SK-N-SH (cell line): ENCODE results near the gene CTSA. TPM values are rescaled to one million over a fixed set of nuclear protein-coding genes. Genes with fewer than 3 reads are reported as not detected.

Source experiments
- CTCF ChIA-PET: fragments of 300-600, 350-600 bp; formaldehyde crosslinking; extraction: SDS; loops from one replicate; lab custom pipeline; 2021; lab: Yijun Ruan, JAX
- POLR2A ChIA-PET: fragments of 350-600 bp; sonication (Branson Sonifier 250); formaldehyde crosslinking; extraction: SDS; loops from one replicate; lab custom pipeline; 2020; ENCODE audit warnings: antibody characterized with exemption, inconsistent platforms; lab: Yijun Ruan, JAX
- DNase-seq: peaks from one replicate; pipeline ENCODE4 v3.0.0; 2012
- H2AFZ ChIP-seq: fragments of 200-600 bp; sonication (generic); 2 replicates; pipeline ENCODE4 v1.8.1; 2016; ENCODE audit warnings: antibody characterized with exemption, mild to moderate bottlenecking, low read depth
- H3F3A ChIP-seq: fragments of 200-600 bp; sonication (generic); replicated peaks from 2 replicates; pipeline ENCODE3; 2016; ENCODE audit warnings: antibody characterized with exemption, mild to moderate bottlenecking; ENCODE audit not compliant: insufficient read depth
- H3K27ac ChIP-seq, 2 experiments: fragments of 200-500 bp in 1 of 2; fragments of 200-600 bp in 1 of 2; sonication (Bioruptor generic) in 1 of 2; sonication (generic), shearing (Covaris generic) in 1 of 2; 2 replicates each; pipeline versions ENCODE4 v1.5.1 to v1.6.1; 2014 to 2016; ENCODE audit warnings: low read depth in 2 of 2, inconsistent platforms in 1 of 2, low read length in 1 of 2, mild to moderate bottlenecking in 1 of 2, mixed read lengths in 1 of 2
- H3K27me3 ChIP-seq: fragments of 200-600 bp; sonication (generic), shearing (Covaris generic); 2 replicates; pipeline ENCODE4 v1.6.1; 2016; ENCODE audit warnings: mixed run types; ENCODE audit not compliant: insufficient read depth
- H3K36me3 ChIP-seq, 2 experiments: fragments of 200-500 bp in 1 of 2; fragments of 200-600 bp in 1 of 2; sonication (Bioruptor generic) in 1 of 2; sonication (generic) in 1 of 2; replicated peaks in 1 of 2; 2 replicates each; pipeline versions ENCODE3 to v1.5.1; 2014 to 2016; ENCODE audit warnings: low read length in 1 of 2, mild to moderate bottlenecking in 1 of 2; ENCODE audit not compliant: insufficient read depth in 2 of 2, control insufficient read depth in 1 of 2
- H3K4me1 ChIP-seq, 2 experiments: fragments of 200-500 bp in 1 of 2; fragments of 200-600 bp in 1 of 2; sonication (Bioruptor generic) in 1 of 2; sonication (generic), shearing (Covaris generic) in 1 of 2; 2 replicates each; pipeline versions ENCODE4 v1.5.1 to v1.6.1; 2014 to 2016; ENCODE audit warnings: low read depth in 1 of 2, low read length in 1 of 2, mixed run types in 1 of 2; ENCODE audit not compliant: insufficient read depth in 2 of 2, control insufficient read depth in 1 of 2
- H3K4me2 ChIP-seq: fragments of 200-600 bp; sonication (generic), shearing (Covaris generic); 2 replicates; pipeline ENCODE4 v1.6.1; 2017; ENCODE audit warnings: mixed run types
- H3K4me3 ChIP-seq, 2 experiments: fragments of 200-500 bp in 1 of 2; fragments of 200-600 bp in 1 of 2; sonication (Bioruptor generic) in 1 of 2; sonication (generic), shearing (Covaris generic) in 1 of 2; 2 replicates each; pipeline versions ENCODE4 v1.5.1 to v1.8.1; 2014 to 2016; ENCODE audit warnings: low read depth in 2 of 2, inconsistent platforms in 1 of 2, low read length in 1 of 2, mild to moderate bottlenecking in 1 of 2, mixed read lengths in 1 of 2, moderate library complexity in 1 of 2
- H3K79me2 ChIP-seq: fragments of 200-600 bp; sonication (generic); 2 replicates; pipeline ENCODE4 v1.8.1; 2017; ENCODE audit warnings: mild to moderate bottlenecking; ENCODE audit not compliant: insufficient read depth
- H3K9ac ChIP-seq: fragments of 200-600 bp; sonication (generic); 2 replicates; pipeline ENCODE4 v1.6.1; 2017; ENCODE audit warnings: mixed run types
- H3K9me2 ChIP-seq: fragments of 200-600 bp; sonication (generic); 2 replicates; pipeline ENCODE4 v1.6.1; 2017; ENCODE audit warnings: mixed run types
- H3K9me3 ChIP-seq: fragments of 200-600 bp; sonication (generic); 2 replicates; pipeline ENCODE4 v1.6.1; 2017; ENCODE audit warnings: mixed run types, mild to moderate bottlenecking, moderate library complexity
- H4K20me1 ChIP-seq: fragments of 200-600 bp; sonication (generic); 2 replicates; pipeline ENCODE4 v1.6.1; 2017; ENCODE audit warnings: mild to moderate bottlenecking, mixed run types; ENCODE audit not compliant: insufficient read depth
- ELF1 ChIP-seq: IDR thresholded peaks from 2 replicates; pipeline ENCODE4 v1.4.0; 2012
- EP300 ChIP-seq, 2 experiments: IDR thresholded peaks; 2 replicates each; pipeline versions ENCODE4 v1.4.0 to v1.6.1; 2012; ENCODE audit warnings: borderline replicate concordance in 1 of 2, low read depth in 1 of 2, low read length in 1 of 2
- IRF3 ChIP-seq: fragments of 150-350 bp; IDR thresholded peaks from 2 replicates; pipeline ENCODE4 v1.6.1; 2016; ENCODE audit warnings: mild to moderate bottlenecking, low read depth, low read length
- NFIC ChIP-seq: IDR thresholded peaks from 2 replicates; pipeline ENCODE4 v1.4.0; 2012; ENCODE audit warnings: borderline replicate concordance
- NRF1 ChIP-seq: IDR thresholded peaks from 2 replicates; pipeline ENCODE4 v1.6.1; 2012; ENCODE audit warnings: low read depth, mild to moderate bottlenecking, low read length
- POLR2AphosphoS5 ChIP-seq: IDR thresholded peaks from 2 replicates; pipeline ENCODE4 v1.6.1; 2012; ENCODE audit warnings: low read depth, low read length
- RAD21 ChIP-seq: IDR thresholded peaks from 2 replicates; pipeline ENCODE4 v1.6.1; 2012; ENCODE audit warnings: mild to moderate bottlenecking, low read length
- RCOR1 ChIP-seq: fragments of 150-350 bp; IDR thresholded peaks from 2 replicates; pipeline ENCODE4 v1.6.1; 2017; ENCODE audit warnings: antibody characterized with exemption, low read length
- REST ChIP-seq: IDR thresholded peaks from 2 replicates; pipeline ENCODE4 v1.6.1; 2012; ENCODE audit warnings: mild to moderate bottlenecking, low read depth, low read length, moderate library complexity
- RFX5 ChIP-seq: IDR thresholded peaks from 2 replicates; pipeline ENCODE4 v1.6.1; 2012; ENCODE audit warnings: mild to moderate bottlenecking, improper control_type of control experiment, low read length
- RXRA ChIP-seq: IDR thresholded peaks from 2 replicates; pipeline ENCODE4 v1.4.0; 2012; ENCODE audit warnings: low read depth, mild to moderate bottlenecking, borderline replicate concordance
- SMC3 ChIP-seq: IDR thresholded peaks from 2 replicates; pipeline ENCODE4 v1.6.1; 2012; ENCODE audit warnings: low read depth, low read length, improper control_type of control experiment
- TAF1 ChIP-seq: IDR thresholded peaks from 2 replicates; pipeline ENCODE4 v1.6.1; 2012; ENCODE audit warnings: low read depth, mild to moderate bottlenecking, low read length, moderate library complexity, borderline replicate concordance
- WGBS: methylation state at CpG from one replicate; pipeline ENCODE4 v1.1.6; 2017; ENCODE audit warnings: low lambda C conversion rate; 5-methylcytosine and 5-hydroxymethylcytosine counted together
- polyA plus RNA-seq, 3 experiments: library from polyadenylated mRNA; depleted of rRNA; stranded (reverse); fragments of >200 nt; gene quantifications; 2 replicates each; pipeline ENCODE4 v1.2.3, GENCODE V29; 2012
- TF ChIP-seq, protein P1 (sequence below): IDR thresholded peaks from 2 replicates; pipeline ENCODE4 v1.4.0; 2012; ENCODE audit warnings: low read depth, borderline replicate concordance

The CTSA gene
- polyA plus RNA-seq, 1 of the 3 experiments (the other 2 are of a cell fraction) = 338 TPM

DNA sequence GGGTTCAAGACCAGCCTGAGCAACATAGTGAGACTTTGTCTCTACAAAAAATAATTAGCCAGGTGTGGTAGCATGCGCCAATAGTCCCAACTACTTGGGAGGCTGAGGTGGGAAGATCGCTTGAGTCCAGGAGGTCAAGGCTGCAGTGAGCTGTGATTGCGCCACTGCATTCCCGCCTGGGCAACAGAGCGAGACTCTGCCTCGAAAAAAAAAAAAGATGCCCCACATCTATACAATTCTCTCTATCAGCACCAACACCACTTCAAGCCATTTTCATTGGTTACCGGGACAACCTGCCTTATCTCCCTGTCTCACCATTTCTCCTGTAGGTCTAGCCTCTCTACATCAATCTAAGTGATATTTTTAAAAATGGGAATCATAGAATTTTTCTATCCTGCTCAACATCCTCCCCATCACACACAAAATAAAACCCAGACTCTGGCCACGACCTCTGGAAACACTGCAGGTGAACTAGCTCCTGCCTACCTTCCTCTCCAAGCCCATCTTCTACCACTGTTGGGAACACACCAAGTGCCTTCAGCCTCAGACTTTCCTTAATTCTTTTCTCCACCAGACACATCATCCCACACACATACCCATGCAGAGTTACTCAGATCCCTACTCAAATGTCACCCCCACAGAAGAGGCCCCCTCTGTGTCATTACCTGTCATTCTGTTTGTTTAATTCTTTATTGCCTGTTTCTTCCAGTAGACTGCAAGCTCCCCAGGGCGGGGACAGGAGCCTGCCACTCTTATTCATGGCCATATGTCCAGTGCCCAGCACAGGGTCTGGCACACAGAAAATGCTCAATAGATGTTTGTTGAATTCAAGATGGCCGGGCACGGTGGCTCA, 30.4 kb downstream of the CTSA start:
- H3K4me1 ChIP-seq = peaks cover 0 to 12% of the 10 kb centered on the region in 2 experiments; a peak in 1 of 4 replicates
- H3K4me2 ChIP-seq = no peak overlapping the region
- no peak for DNase-seq
- H3K36me3 ChIP-seq = no peaks in the 10 kb centered on the region
- no peak overlapping the region for H2AFZ ChIP-seq
- H3K27me3 ChIP-seq = no peaks in the 10 kb centered on the region
- H3F3A ChIP-seq = peaks cover 7% of the 10 kb centered on the region
- no peak overlapping the region for H3K4me3 ChIP-seq
- H3K79me2 ChIP-seq = no peaks in the 10 kb centered on the region
- WGBS = 80% methylated on average over 11 of the region's 11 CpGs
- ChIA-PET POLR2A (interaction anchor here (3.3 kb wide), 2 partner anchors 8 to 12 kb away, joined by 19 to 34 read pairs; partner anchors contain the start of gene PCIF1), CTCF (interaction anchor here (1.3 to 1.7 kb wide), 2 partner anchors 12 to 13 kb away, joined by 5 read pairs; partner anchors contain the start of gene PCIF1)
- no peak for TF ChIP-seq SMC3
- no peak for TF ChIP-seq RXRA
- no peak for TF ChIP-seq NFIC
- no peak for TF ChIP-seq TAF1
- no peak for TF ChIP-seq NRF1
- TF ChIP-seq, protein P1, sequence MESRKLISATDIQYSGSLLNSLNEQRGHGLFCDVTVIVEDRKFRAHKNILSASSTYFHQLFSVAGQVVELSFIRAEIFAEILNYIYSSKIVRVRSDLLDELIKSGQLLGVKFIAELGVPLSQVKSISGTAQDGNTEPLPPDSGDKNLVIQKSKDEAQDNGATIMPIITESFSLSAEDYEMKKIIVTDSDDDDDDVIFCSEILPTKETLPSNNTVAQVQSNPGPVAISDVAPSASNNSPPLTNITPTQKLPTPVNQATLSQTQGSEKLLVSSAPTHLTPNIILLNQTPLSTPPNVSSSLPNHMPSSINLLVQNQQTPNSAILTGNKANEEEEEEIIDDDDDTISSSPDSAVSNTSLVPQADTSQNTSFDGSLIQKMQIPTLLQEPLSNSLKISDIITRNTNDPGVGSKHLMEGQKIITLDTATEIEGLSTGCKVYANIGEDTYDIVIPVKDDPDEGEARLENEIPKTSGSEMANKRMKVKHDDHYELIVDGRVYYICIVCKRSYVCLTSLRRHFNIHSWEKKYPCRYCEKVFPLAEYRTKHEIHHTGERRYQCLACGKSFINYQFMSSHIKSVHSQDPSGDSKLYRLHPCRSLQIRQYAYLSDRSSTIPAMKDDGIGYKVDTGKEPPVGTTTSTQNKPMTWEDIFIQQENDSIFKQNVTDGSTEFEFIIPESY = no peak
- no peak for TF ChIP-seq RCOR1
- no peak for TF ChIP-seq EP300 (IDR thresholded peaks at IDR 0.05; ENCODE audit: borderline replicate concordance in 1 of 2, low read depth in 1 of 2, low read length in 1 of 2)
- no peak for TF ChIP-seq RFX5
- no peak for TF ChIP-seq REST
- no peak for TF ChIP-seq ELF1
- TF ChIP-seq POLR2AphosphoS5 = no peak
- TF ChIP-seq IRF3 = no peak
- TF ChIP-seq RAD21 = no peak
- no peaks in the 10 kb centered on the region for H3K9me3 ChIP-seq
- no peak overlapping the region for H3K9ac ChIP-seq
- H3K9me2 ChIP-seq = no peaks in the 10 kb centered on the region
- H4K20me1 ChIP-seq = no peaks in the 10 kb centered on the region
- H3K27ac ChIP-seq = no peak overlapping the region
